ENCODE measurements around the gene FOXN3.
"Not testable (repeated sequence)": the region's sequence is repeated elsewhere in the genome, so short reads cannot be mapped to it uniquely, and the experiment has no call there.

Gene FOXN3

DNA sequence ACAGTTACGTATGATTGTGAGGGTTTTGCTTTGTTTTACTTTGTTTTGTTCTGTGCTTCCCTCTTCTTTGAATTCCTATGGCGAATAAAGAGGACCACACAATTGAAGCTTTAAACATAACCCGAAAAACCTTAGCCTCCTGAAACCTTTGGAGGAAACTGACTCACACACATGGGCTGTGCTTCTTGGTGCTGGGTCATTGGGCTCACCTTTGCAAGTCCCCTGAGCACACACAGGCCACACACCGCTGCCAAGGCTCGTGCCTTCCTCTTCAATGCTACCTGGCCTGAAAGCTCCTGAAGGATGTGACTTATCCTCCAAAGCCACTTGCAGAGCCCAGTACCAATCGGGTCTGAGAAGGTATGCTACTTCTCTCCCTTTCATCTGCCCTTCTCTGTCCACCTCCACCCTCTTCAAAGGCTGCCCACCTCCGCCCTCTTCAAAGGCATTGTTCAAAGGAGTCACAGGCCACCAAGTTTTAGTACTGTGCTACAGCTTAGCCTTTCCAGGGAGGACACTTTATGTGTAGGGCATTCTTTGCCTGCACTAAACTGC lies 114.6 kb downstream of the FOXN3 start:
- DNase-seq (ENCODE audit: low read depth) = no peak

DNA sequence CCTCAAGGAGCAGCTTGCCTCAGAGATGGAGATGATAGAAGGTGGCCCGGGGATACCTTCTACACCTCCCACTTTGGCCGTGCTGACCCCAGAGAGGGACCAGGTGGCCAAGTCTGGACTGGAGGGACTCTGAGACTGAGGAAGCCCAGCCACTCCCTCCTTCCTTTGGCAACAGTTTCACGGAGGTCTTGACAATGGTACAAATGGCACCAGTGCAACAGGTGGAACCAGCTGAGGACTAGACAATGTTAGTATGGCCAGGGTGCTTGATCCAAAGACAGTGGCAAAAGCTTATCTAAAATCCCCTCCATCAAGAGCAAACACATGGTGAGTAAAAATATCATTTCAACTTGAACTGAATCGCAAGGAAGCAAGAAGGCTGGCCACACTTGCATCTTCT lies 117.4 kb downstream of the FOXN3 start:
- no peak for DNase-seq (ENCODE audit: low read depth)

DNA sequence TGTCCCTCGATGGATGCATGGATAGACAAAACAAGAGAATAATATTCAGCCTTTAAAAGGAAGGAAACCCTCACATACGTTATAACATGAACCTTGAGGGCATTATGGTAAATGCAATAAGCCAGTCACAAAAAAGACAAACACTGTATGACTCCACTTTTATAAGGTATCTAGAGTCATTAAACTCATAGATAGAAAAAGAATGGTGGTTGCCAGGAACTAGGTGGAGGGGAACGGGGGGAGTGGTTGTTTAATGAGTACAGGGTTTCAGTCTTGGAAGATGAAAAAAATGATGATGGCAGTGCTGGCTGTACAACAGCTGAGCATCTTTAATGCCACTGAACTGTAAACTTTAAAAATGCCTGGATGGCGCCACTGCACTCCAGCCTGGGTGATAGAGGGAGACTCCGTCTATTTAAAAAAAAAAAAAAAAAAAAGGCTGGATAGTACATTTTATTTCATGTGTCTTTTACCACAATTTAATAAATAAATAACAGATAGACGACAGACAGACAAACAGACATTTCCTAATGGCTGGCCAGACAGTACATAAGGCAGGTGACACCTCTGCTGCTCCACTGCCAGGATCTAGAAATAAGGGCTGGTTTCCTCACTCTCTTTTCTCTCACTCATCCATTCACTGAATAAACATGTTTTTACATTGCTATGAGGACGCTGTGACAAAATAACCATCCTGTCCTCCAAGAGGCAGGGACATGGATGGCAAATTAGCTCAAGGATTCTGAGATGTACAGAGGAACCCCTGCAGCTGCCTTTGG lies 118.8 kb downstream of the FOXN3 start:
- DNase-seq (ENCODE audit: low read depth) = no peak

DNA sequence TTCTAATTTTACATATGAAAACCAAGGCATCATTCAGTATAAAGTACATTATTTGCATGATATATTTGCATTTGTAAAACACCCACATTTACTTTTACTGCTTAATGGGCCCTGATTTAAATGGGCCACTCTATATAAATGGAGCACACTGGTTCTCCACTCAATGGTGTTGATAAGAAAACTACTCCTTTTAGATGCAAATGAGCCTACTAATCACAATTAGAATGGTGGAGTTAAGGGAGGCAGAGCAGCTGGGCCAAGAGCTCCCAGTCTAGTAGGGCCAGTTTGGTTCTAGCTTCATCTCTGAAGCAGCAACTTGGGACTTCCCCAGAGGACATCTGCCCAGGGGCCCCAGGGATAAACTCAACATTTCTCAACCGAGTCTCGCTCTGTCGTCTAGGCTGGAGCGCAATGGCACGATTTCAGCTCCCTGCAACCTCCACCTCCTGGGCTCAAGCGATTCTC lies 120.7 kb downstream of the FOXN3 start:
- no peak for DNase-seq (ENCODE audit: low read depth)

DNA sequence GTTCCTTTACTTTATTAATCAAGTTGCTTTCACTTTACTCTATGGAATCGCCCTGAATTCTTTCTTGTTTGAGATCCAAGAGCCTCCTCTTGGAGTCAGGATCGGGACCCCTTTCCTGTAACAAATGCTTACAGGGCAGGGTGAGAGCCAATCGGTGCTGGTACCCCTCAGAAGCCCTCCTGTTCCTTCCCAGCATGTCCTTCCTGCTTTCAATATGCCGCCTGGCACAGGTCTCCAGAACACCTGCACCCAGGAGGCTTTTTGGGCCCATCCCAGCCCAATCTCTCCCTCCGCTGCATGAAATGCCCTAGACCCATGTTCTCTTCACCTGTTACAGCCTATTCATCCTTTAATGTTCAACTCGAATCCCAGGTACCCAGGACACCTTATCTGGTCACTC lies 122.2 kb downstream of the FOXN3 start:
- no peak for DNase-seq (ENCODE audit: low read depth)

DNA sequence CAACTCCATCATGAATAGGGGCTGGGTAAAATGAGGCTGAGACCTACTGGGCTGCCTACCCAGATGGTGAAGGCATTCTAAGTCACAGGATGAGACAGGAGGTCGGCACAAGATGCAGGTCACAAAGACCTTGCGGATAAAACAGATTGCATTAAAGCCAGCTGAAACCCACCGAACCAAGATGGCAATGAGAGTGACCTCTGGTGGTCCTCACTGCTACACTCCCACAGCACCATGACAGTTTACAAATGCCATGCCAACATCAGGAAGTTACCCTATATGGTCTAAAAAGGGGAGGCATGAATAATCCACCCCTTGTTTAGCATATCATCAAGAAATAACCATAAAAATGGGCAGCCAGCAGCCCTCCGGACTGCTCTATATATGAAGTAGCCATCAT lies 122.6 kb downstream of the FOXN3 start:
- DNase-seq (ENCODE audit: low read depth) = not testable (repeated sequence)

DNA sequence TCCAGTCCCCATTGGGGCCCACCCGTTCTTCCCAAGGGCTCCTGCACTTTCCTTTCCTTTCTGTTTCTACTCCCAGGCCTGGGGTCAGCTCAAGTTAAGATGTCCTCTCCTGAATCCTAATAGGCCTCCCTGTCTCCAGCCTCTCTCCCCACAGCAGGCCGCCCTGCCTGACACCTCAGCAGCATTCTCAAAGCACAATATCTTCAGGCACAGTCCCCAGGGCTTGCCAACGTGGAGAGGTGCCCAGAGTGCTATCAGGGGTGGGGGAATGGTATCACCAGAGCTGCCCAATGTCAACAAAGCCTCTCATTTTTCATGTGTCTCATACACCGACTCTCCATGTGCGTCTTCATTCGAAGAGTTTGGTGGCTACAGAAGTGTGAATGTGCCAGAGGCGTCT lies 123.0 kb downstream of the FOXN3 start:
- DNase-seq (ENCODE audit: low read depth) = no peak

DNA sequence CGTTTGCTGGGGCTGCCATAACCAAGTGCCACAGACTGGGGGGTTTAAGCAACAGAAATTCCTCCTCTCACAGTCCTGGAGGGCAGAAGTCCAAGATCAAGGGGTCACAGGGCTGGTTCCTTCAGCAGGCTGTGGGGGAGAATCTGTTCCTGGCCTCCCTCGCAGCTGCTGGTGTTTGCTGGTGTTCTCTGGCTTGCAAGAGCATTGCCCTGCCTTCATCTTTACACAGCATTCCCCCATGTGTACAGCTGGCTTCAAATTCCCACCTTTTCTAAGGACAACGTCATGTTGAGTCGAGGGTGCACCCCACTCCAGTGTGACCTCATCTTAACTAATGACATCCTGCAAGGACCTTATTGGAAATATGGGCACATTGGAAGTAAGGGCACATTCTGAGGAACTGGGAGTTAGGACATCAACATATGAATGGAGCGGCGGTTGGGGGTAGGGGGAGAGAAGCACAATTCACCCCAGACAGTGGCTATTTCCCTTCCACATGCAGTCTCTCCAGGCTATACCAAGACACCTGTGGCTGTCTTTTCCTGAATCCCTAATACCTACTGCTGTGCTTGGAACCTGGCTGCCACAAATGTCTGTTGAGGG lies 123.6 kb downstream of the FOXN3 start:
- no peak for DNase-seq (ENCODE audit: low read depth)

DNA sequence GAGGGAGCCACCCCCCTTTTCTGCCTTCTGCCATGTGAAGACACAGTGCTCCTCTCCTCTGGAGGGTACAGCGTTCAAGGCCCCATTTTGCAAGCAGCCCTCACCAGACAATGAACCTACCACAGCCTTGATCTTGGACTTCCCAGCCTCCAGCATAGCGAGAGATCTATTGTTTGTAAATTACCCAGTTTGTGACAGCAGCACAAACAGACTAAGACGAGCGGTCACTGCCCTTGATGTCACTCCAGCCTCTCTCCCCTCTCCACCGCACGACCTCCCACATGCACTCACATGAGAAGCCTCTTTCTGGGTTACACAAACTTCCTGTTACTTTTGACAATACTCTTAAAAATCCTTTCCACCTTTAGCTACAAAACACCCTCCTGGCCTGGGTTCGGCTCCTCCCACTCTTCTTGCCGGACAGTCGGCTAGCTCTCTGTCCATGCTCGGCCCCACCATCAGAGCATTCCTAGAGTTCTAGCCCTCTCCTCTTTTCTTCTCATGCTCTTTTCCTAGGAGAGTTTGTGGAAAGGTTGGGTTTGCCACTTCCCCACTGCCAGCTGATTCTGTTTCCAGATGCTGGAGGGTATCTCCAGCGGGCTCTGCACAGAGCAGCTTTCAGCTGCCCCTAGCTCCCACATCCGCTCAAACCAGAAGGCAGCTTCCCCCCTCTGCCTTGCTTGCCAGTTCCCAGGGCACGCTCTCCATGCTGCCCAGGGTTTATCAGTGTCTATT lies 124.3 kb downstream of the FOXN3 start:
- DNase-seq (ENCODE audit: low read depth) = no peak

DNA sequence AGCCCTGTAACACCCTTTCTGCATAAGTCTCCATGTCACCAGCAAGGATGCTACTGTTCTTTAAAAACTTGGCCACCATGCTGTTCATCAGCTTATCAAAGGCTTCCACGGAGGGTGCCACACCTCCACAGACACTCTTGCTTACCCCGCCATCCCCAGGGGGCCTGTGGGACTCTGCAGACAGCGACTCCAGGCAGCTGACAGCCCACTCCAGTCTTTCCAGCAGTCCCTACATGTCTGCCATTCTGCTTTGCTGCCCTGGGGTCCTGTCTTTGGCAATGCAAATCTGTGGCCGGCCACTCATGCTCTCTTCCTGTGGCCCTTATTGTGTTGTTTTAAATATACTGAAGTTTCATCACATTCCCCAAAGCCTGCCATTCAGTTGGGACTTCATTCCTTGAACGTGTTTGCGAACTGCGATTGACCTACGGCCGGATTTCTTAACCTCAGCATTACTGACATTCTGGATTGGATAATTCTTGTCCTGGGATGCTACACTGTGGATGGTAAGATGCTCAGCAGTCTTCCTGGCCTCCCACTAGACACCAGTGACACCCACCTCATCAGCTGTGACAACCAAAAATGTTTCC lies 125.6 kb downstream of the FOXN3 start:
- no peak for DNase-seq (ENCODE audit: low read depth)

DNA sequence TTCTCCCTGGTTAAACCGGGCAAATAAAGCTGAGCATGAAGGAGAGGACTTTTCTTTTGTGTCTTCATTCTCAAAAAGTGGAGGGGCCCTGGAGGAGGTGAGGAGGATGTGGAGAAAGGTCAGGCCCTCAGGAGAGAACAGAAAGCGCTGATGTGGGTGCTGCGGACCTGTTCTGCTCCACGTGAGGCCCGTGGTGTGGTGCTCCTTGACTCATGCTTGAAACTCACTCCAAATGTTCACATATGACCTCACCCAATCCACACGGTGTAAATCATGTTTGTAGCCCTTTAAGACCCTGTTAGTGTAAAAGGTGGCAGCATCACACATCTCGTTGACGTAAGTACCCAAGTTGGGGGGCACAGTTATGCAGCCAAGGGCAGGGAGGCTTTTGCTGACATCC lies 126.2 kb downstream of the FOXN3 start:
- no peak for DNase-seq (ENCODE audit: low read depth)

DNA sequence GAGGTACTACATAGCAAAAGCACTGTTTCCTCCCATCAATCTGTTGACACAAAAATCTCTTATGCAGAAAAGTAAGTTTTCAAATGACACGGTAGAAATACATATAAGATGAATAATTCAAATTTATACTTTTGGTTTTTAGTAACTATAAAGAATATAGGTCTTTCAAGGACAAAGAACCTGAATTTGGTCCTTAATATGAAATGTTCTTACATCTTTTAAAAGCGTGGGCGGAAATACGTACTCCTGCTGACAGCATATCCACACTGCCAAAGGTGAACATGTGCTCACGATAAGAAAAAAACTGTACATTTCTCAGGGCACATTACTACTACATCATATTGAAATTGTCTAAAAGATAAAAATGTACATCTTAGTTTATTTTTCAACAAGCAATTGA lies 127.6 kb downstream of the FOXN3 start:
- DNase-seq (ENCODE audit: low read depth) = no peak

DNA sequence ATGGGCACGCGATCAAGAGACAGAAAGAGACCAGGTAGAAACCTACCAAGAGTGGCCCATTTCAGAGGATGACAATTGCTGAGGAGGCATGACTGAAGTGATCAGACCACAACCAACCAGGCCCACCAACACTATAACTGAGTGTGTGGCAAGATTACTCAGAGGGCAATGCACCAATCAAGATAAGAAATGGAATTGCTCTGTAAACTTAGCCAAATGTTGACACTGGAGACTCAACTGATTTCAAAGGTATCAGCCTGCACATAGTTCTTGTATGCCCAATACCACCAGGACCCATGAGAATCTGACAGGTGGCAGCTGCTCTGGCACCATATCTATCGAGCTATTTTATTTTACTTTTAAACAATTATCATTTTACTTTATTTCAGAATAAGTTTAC lies 128.9 kb downstream of the FOXN3 start:
- no peak for DNase-seq (ENCODE audit: low read depth)

DNA sequence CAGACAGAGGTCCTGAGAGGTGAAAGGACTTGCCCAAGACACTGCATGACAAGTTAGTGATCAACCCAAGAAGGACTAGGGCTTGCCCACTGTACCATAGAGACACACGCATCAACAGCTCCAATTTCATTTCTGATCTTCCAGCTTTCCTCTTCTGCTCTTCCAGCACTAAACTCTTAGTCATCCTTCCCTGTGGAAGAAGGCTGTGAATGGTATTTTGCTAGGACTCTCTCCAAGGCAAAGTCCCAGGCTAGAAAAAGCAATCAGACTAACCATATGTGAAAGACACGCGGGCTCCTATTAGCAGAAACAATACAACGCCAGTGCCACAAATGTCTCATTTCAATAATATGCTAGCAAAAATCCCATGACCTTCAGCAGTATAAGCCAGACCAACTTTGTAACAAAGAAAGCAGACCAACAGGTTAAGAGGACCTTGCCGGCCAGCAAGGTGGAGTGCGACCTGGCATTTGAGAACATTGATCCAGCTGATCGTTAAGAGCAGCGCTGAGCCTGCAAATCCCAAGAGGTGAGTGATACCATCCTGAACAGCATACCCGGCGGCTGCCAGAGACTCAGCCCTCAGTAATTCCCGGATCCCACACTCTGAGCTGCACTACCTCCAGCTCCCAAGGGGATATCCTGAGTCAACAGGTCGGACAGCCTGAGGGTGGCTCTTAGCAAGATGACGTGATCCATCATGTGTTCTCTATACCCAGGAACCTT lies 132.5 kb downstream of the FOXN3 start:
- DNase-seq (ENCODE audit: low read depth) = no peak

DNA sequence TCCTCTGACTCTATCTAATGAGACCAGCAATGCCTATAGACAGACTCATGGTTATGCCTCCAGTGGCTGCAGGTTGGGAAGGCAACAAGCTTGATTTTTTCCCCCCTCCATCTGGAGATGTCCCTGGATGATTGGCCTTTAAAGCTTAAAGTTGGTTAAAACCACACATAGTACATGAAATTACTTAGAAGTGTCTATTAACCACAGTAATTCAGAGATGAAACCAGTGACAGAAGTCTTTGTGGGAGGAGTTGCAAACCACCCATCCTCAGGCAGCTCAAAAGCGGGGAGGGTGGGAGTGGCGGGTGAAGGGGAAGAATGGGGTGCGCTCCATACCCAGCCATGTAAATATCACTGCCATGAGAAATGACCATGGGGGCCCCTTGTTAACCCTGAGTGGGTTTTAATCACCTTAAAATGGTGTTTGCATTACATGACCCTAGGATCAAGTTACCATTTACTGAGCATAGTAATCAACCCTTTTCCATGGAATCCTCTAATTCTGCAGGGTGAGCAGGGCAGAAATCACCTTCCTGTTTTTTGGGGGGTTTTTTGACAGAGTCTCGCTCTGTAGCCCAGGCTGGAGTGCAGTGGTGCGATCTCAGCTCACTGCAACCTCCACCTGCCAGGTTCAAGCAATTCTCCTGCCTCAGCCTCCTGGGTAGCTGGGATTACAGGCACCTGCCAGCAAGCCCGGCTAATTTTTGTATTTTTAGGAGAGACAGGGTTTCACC lies 133.5 kb downstream of the FOXN3 start:
- peak; percentile 44 for DNase-seq (ENCODE audit: low read depth)

DNA sequence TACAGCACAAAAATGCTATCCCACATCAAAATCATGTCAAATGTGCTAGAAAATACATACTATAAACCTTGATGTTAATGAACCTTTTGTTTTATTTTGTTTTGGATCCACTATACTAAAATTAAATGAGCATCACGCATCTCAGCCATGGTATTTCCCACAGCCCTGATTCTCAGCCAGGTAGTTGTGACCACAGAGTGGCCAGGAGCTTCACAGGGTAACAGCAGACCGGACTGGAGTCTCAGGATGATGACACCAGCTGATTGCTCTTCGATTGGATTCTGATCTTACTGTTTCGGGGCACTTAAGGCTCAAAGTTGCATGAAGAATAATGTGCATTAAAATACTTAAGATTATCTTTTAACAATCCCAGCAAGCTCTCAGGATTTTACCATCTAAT lies 134.8 kb downstream of the FOXN3 start:
- no peak for DNase-seq (ENCODE audit: low read depth)

DNA sequence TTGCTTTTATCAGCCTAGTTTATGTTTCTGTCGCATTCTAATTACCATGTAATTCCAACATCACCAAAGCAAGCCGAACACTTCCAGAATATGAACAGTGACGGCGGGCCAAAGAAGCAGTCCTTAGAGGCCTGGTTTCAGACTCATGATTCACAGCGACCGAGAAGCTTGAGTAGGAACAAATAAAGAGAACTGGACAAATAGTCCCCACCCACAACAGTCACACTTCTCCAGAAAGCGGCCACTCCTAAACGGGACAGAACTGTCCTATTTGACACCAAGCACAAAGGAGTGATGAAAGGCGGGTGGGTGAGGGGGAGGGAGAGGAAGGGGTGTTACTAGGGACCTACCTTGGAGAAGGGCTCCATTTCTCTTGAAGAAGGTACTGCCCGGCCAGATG lies 136.4 kb downstream of the FOXN3 start:
- DNase-seq (ENCODE audit: low read depth) = no peak

DNA sequence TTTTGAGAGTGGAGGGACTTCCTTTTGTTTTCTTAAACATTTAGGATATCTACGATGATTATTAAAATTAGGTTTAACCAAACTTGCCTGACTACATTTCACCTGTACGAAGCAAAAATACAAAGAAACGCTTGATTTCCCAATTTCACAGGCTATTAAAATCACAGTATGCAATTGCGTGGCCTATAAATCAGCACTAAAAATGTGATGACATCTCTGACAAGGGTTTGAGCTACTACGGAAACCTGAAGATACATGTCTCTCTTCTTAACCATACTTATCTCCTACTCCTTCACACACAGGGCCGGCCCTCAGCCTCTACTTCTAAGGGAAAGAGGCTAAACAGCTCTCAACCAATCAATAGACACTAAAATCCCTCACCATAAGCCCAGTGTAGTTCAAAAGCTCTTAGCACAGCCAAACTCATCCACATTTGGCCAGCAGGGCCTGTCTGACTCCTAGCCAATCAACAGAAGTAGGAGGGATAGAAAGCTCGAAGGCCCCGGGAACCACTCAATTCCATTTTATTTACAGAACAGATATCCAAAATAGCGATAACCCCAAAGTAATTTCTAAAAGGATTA lies 137.3 kb downstream of the FOXN3 start:
- DNase-seq (ENCODE audit: low read depth) = no peak

DNA sequence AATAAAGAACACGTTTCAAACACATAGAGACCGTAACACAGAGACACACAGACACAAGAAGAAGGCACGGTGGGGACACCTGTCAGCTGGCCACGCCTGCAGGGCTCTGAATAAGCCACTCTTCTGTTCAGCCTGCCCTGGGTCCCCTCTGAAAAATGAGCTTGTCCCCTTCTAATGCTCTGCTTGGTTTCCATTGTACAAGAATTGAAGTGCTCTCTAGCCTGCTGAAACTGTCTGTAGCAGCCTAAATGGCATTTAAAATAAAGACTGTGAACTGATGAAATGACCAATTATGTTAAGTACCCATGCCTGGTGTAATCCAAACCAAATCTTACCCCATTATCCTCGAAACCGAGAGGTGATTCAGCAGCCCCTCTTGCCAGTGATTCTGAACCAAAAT lies 139.8 kb downstream of the FOXN3 start:
- DNase-seq (ENCODE audit: low read depth) = no peak

DNA sequence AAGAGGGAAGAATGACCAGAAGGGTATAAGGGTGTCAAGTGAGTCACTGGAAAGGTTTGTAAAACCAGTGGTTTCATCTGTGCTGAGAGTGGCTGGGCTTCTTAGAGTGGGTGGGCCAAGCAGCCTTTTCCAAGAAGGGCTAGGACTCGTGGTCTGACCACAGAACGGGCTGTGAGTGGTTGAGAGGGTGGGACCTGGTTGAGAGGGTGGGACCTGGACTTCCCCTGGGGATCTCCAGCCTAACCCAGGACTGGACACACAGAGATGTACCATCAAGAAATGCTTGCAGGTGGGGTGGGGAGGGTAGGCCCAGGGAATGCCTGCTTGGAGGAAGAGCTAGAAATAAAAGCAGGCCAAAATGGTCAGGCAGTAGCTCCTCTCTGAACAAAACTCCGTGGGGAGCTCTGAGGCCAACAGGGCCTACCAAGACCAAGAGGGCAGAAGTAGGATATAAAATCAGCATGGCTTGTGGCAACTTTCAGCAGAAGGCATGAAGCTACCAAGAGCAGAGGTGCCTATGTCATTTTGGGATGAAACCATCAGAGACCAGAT lies 140.5 kb downstream of the FOXN3 start:
- peak; percentile 79 for DNase-seq (ENCODE audit: low read depth)
